Psoas muscle (tissue), 8 donors: ENCODE measurements around the gene RFX3. TPM values are rescaled to one million over a fixed set of nuclear protein-coding genes. Genes with fewer than 3 reads are reported as not detected.

Experiments used
- ATAC-seq, 4 donors: fragments of 200-7000 bp; cut with Tn5 transposase; one replicate each; pipeline ENCODE4 v1.9.1; 2020; ENCODE audit warnings: moderate library complexity in 3 of 4, mild to moderate bottlenecking in 2 of 4
- DNase-seq, 2 donors: peaks; one replicate each; pipeline ENCODE4 v3.0.0-alpha.2; 2020
- H3K27ac ChIP-seq: fragments of 200-600 bp; one replicate; pipeline ENCODE4 v1.8.0; 2022
- H3K27me3 ChIP-seq, 3 donors: fragments of 200-600 bp in 1 of 3; one replicate each; pipeline versions ENCODE4 v1.6.1 to v1.8.0; 2013 to 2022; ENCODE audit warnings: low read length in 2 of 3, mild to moderate bottlenecking in 2 of 3, moderate library complexity in 1 of 3; ENCODE audit not compliant: insufficient read depth in 3 of 3
- H3K36me3 ChIP-seq, 2 donors: fragments of 200-600 bp in 1 of 2; one replicate each; pipeline versions ENCODE4 v1.6.1 to v1.8.0; 2013 to 2022; ENCODE audit warnings: low read depth in 1 of 2, mild to moderate bottlenecking in 1 of 2, moderate library complexity in 1 of 2; ENCODE audit not compliant: insufficient read depth in 1 of 2
- H3K4me1 ChIP-seq: fragments of 200-600 bp; one replicate; pipeline ENCODE4 v1.8.0; 2022
- H3K4me3 ChIP-seq: fragments of 200-600 bp; one replicate; pipeline ENCODE4 v1.8.0; 2022; ENCODE audit warnings: mild to moderate bottlenecking
- H3K9me3 ChIP-seq: fragments of 200-600 bp; one replicate; pipeline ENCODE4 v1.8.0; 2022
- CTCF ChIP-seq: fragments of 200-600 bp; IDR thresholded peaks from one replicate; pipeline ENCODE4 v1.8.0; 2022; ENCODE audit warnings: antibody characterized with exemption
- WGBS, 3 donors: extraction: QIAGEN DNeasy Blood & Tissue Kit; methylation state at CpG; one replicate each; pipeline versions ENCODE4 v1.1.6 to v1.1.7; 2013; 5-methylcytosine and 5-hydroxymethylcytosine counted together
- intact Hi-C, 2 donors: fragments of 100-400 bp; cut with DNase I; formaldehyde crosslinking; loops; one replicate each; pipeline versions ENCODE4 v1.11.0 to v1.14.2; 2022
- polyA plus RNA-seq, 3 donors: library from polyadenylated mRNA; stranded (reverse); fragments of 200-250 nt; gene quantifications; one replicate each; pipeline ENCODE4 v1.2.3, GENCODE V29; 2013
- total RNA-seq, 4 donors: library from RNA; stranded (reverse); fragmentation: NEBNext Ultra II Directional in 2 of 4; extraction: Animal tissue kit (Norgen Biotek cat#: 25700) in 2 of 4; gene quantifications; one replicate each; pipeline versions ENCODE4 v1.2.1 to v1.2.4, GENCODE V29; 2021 to 2023
- donor health status: healthy with polysubstance abuse.
- donor health status: DM: no; HTN: no; CAD: no; lungs with moderate emphysema.
- donor health status: Bipolar disorder and iron deficiency.
- donor health status: healthy.
- donor health status: DM: yes; HTN: yes; CAD: no.
- donor health status: DM: no; HTN: no; CAD: no.
- donor health status: DM: no; HTN: no; CAD: no.
- donor health status: DM: yes; HTN: yes; CAD: no.

RFX3 gene
- total and polyA plus RNA-seq, 7 donors, result 0.38 to 5.7 (median 2.8) TPM

DNA sequence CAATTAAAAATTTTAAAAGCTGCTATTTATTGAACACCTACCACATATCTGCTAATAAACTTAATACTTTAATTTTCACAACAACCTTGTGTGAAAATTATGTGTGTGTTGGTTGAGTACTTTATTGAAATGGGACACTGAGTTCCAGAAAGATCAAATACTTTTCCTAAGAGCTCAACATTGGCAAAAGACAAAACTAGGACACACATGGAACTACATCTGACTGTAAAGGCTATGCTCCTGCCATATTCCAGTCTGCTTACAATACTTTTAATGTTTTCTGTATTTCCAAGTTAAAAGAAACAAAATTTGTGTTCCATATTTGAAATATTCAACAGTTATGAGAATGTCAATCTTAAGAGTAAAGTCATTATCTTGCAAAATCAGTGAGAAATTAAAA lies 111.8 kb downstream of the RFX3 start:
- no peak for TF ChIP-seq CTCF
- Histone ChIP-seq H3K4me3 (no peak overlapping the region), H3K27ac (no peak overlapping the region), H3K4me1 (peaks cover 9% of the 10 kb centered on the region), H3K9me3 (no peaks in the 10 kb centered on the region), H3K36me3 (no peaks in the 10 kb centered on the region), H3K27me3 (no peaks in the 10 kb centered on the region)
- ATAC-seq (peak in 1 of 4 donors; percentile 50), DNase-seq (no peak)
- intact Hi-C loops, result no loop called here

GRCh38 chr9:3410461-3410860 lies 115.3 kb downstream of the RFX3 start:
- no peaks in the 10 kb centered on the region for H3K36me3 ChIP-seq
- H3K9me3 ChIP-seq, result no peaks in the 10 kb centered on the region
- 94 to 96% (median 96%) methylated on average over 4 of the region's 4 CpGs for WGBS, 3 donors
- intact Hi-C loops, result no loop called here
- ATAC-seq (no peak), DNase-seq (no peak)
- no peaks in the 10 kb centered on the region for H3K27me3 ChIP-seq
- H3K27ac ChIP-seq, result no peak overlapping the region
- TF ChIP-seq CTCF, result no peak
- H3K4me3 ChIP-seq, result no peak overlapping the region
- peaks cover 9% of the 10 kb centered on the region for H3K4me1 ChIP-seq

DNA sequence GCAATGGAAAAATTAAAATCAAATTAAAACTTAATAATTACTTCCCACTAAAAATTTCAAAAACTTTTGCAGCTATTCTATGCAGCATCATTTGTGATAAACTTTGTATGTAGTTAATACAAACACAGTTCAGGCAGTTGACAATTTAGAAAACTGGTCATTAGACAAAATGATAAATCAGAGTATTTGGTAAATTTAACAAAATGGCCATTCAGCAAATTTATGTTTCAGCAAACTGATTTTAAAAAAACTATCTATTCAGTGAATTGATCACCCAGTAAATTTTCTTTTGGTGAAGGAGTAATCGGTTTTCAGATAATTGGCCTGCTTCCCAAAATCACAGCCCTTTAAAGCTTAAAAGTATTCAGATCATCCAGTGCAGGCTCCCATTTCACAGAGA lies 116.3 kb downstream of the RFX3 start:
- H3K4me1 ChIP-seq, result peaks cover 9% of the 10 kb centered on the region

DNA sequence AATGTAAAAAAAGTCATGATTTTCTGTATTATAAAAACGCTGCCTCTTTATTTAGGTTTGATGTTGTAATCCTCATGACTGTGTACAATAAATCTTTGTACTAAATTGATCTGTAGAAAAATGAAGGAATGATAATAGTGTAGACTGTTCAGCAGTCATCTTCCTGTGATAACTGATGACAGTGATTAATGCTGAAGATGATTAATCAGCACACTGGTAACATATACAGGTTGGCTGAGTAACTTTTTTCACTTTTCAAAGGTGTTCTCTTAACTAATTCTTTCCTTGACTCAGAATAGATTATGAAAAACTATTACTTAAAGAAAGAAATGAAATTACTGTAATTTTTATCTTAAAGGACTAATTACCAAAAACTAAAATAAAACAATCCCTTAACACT lies 122.5 kb downstream of the RFX3 start:
- peak in 1 of 4 donors; percentile 38 for ATAC-seq
- no peak for DNase-seq
- WGBS, 3 donors, result 81 to 89% (median 83%) methylated on average over 1 of the region's 1 CpG
- Histone ChIP-seq H3K27ac (no peak overlapping the region), H3K36me3 (no peaks in the 10 kb centered on the region), H3K9me3 (no peaks in the 10 kb centered on the region), H3K4me1 (no peaks in the 10 kb centered on the region), H3K4me3 (no peak overlapping the region), H3K27me3 (no peaks in the 10 kb centered on the region)
- no peak for TF ChIP-seq CTCF
- intact Hi-C loops, result no loop called here

More for the DNA sequence above, 116.3 kb downstream of the RFX3 start:
- ATAC-seq (no peak), DNase-seq (no peak)
- H3K36me3 ChIP-seq, result no peaks in the 10 kb centered on the region
- H3K27ac ChIP-seq, result no peak overlapping the region
- no peak for TF ChIP-seq CTCF
- 91 to 92% (median 91%) methylated on average over 1 of the region's 1 CpG for WGBS, 3 donors
- no peaks in the 10 kb centered on the region for H3K27me3 ChIP-seq
- H3K4me3 ChIP-seq, result no peak overlapping the region
- no peaks in the 10 kb centered on the region for H3K9me3 ChIP-seq
- intact Hi-C loops, result no loop called here

- no peak for ATAC-seq
- no peaks in the 10 kb centered on the region for H3K36me3 ChIP-seq
- TF ChIP-seq CTCF, result no peak
- no peaks in the 10 kb centered on the region for H3K27me3 ChIP-seq
- H3K27ac ChIP-seq, result no peak overlapping the region
- 55 to 72% (median 62%) methylated on average over 7 of the region's 7 CpGs for WGBS, 3 donors
- DNase-seq, result no peak
- no peaks in the 10 kb centered on the region for H3K4me1 ChIP-seq
- no peak overlapping the region for H3K4me3 ChIP-seq
- H3K9me3 ChIP-seq, result no peaks in the 10 kb centered on the region
- intact Hi-C loops, result no loop called here
Measured at GRCh38 chr9:3401221-3401954, 124.4 kb downstream of the RFX3 start.
